Gastroesophageal sphincter (tissue), 4 donors: Measurements from ENCODE around the gene IL4I1. TPM values are rescaled to one million over a fixed set of nuclear protein-coding genes. Genes with fewer than 3 reads are reported as not detected.

Experiments used
- ATAC-seq: fragments of 150-250 bp; one replicate; pipeline ENCODE4 v1.9.1; 2016; ENCODE audit warnings: mild to moderate bottlenecking, moderate library complexity
- H3K27ac ChIP-seq, 4 donors: fragments of 200-600 bp; sonication (generic) in 3 of 4; 1 replicate in 3 of 4; 2 replicates in 1 of 4; pipeline ENCODE4 v1.5.1; 2016 to 2019
- H3K27me3 ChIP-seq: fragments of 200-600 bp; sonication (generic); one replicate; pipeline ENCODE4 v1.5.1; 2019
- H3K36me3 ChIP-seq, 2 donors: fragments of 200-600 bp; sonication (generic); one replicate each; pipeline ENCODE4 v1.5.1; 2019; ENCODE audit warnings: control low read depth in 1 of 2
- H3K4me1 ChIP-seq, 3 donors: fragments of 200-600 bp; sonication (generic); 1 replicate in 2 of 3; 2 replicates in 1 of 3; pipeline ENCODE4 v1.5.1; 2016 to 2019; ENCODE audit warnings: control low read depth in 2 of 3
- H3K4me3 ChIP-seq, 2 donors: fragments of 200-600 bp; sonication (generic); one replicate each; pipeline ENCODE4 v1.5.1; 2019; ENCODE audit warnings: mild to moderate bottlenecking in 1 of 2, moderate library complexity in 1 of 2
- H3K9me3 ChIP-seq, 3 donors: fragments of 200-600 bp; sonication (generic); one replicate each; pipeline ENCODE4 v1.5.1; 2017 to 2019; ENCODE audit warnings: control low read depth in 2 of 3
- EP300 ChIP-seq: sonication (generic); formaldehyde crosslinking; IDR thresholded peaks from one replicate; pipeline ENCODE4 v1.6.1; 2017; ENCODE audit warnings: antibody characterized with exemption, mild to moderate bottlenecking
- POLR2A ChIP-seq, 2 donors: fragments of 450-650 bp; IDR thresholded peaks; one replicate each; pipeline ENCODE4 v1.6.1; 2017; ENCODE audit warnings: antibody characterized with exemption in 2 of 2, mild to moderate bottlenecking in 2 of 2, moderate library complexity in 1 of 2
- POLR2AphosphoS5 ChIP-seq: sonication (generic); formaldehyde crosslinking; IDR thresholded peaks from one replicate; pipeline ENCODE4 v1.6.1; 2017; ENCODE audit warnings: antibody characterized with exemption
- WGBS, 2 donors: methylation state at CpG; one replicate each; pipeline ENCODE4 v1.1.5; 2018; ENCODE audit warnings: low coverage in 1 of 2; 5-methylcytosine and 5-hydroxymethylcytosine counted together
- total RNA-seq, 4 donors: library from RNA; depleted of rRNA; stranded (reverse); fragments of >200 nt; gene quantifications; one replicate each; pipeline ENCODE4 v1.1.0, GENCODE V29; 2016
- TF ChIP-seq, protein P1 (sequence below), 4 experiments: fragments of 200-600 bp in 2 of 4; fragments of 450-650 bp in 2 of 4; sonication (generic) in 1 of 4; IDR thresholded peaks; one replicate each; pipeline ENCODE4 v1.5.1; 2017 to 2019; ENCODE audit warnings: antibody characterized with exemption in 4 of 4, mild to moderate bottlenecking in 2 of 4, moderate library complexity in 2 of 4

IL4I1 gene
- total RNA-seq, 4 donors from 2014 or later, result 0.39 to 1.2 TPM; not detected in 2

- WGBS, 2 donors, result 49 to 89% methylated on average over 5 of the region's 6 CpGs
- Histone ChIP-seq H3K9me3 (no peaks in the 10 kb centered on the region), H3K27ac (no peak overlapping the region), H3K27me3 (no peaks in the 10 kb centered on the region), H3K4me1 (no peaks in the 10 kb centered on the region), H3K4me3 (no peak overlapping the region), H3K36me3 (peaks cover 0 to 35% of the 10 kb centered on the region in 2 donors)
- TF ChIP-seq POLR2AphosphoS5, result no peak
- no peak for TF ChIP-seq POLR2A (IDR thresholded peaks at IDR 0.05)
- TF ChIP-seq EP300, result no peak
- TF ChIP-seq, protein P1, sequence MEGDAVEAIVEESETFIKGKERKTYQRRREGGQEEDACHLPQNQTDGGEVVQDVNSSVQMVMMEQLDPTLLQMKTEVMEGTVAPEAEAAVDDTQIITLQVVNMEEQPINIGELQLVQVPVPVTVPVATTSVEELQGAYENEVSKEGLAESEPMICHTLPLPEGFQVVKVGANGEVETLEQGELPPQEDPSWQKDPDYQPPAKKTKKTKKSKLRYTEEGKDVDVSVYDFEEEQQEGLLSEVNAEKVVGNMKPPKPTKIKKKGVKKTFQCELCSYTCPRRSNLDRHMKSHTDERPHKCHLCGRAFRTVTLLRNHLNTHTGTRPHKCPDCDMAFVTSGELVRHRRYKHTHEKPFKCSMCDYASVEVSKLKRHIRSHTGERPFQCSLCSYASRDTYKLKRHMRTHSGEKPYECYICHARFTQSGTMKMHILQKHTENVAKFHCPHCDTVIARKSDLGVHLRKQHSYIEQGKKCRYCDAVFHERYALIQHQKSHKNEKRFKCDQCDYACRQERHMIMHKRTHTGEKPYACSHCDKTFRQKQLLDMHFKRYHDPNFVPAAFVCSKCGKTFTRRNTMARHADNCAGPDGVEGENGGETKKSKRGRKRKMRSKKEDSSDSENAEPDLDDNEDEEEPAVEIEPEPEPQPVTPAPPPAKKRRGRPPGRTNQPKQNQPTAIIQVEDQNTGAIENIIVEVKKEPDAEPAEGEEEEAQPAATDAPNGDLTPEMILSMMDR (IDR thresholded peaks at IDR 0.05), result no peak
- ATAC-seq, result no peak
These were observed 7.4 kb upstream of the IL4I1 start for GRCh38 chr19:49904136-49904535.

DNA sequence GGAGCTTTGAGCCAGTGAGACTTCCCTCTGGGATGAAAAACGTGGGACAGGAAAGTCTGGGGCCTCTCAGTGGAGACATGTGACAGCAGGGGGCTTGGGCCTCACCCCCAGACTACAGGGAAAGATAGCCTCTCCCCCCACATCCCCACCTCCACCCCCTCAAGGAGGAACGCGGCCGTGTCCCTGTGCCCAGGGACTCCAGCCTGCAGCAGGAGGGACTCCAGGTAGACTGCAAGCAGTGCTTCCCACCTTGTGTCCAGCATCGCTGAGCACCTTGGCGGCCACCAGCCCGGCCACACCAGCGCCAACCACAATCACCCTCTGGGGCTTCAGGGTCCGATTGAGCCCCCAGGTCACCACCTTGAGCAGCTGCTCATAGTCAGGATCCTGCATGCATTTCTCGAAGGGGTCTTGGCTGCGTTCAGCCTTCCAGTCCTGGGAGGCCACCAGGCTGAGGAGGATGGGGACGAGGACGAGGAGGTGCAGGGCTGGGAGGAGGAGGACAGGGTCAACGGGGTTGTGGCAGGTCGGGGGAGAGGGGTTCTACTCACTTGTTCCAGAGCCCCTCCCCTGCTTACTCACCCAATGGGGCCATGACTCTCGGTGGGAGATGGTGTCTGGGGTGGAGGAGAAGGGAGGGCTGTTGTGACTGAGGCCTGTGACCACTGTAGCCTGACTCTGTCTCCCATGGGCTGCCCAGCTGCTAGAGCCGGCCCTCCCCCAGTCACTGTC lies 955 bp downstream of the IL4I1 start:
- Histone ChIP-seq H3K36me3 (no peaks in the 10 kb centered on the region), H3K4me1 (peaks cover 0 to 22% (median 0%) of the 10 kb centered on the region in 3 donors), H3K27me3 (peaks cover 17% of the 10 kb centered on the region), H3K9me3 (no peaks in the 10 kb centered on the region), H3K27ac (no peak overlapping the region), H3K4me3 (no peak overlapping the region)
- no peak for ATAC-seq
- 60 to 71% methylated on average over 1 of the region's 17 CpGs for WGBS, 2 donors
- TF ChIP-seq EP300 (no peak), POLR2A (IDR thresholded peaks at IDR 0.05) (no peak), POLR2AphosphoS5 (no peak)
- TF ChIP-seq, protein P1 (IDR thresholded peaks at IDR 0.05), result no peak

DNA sequence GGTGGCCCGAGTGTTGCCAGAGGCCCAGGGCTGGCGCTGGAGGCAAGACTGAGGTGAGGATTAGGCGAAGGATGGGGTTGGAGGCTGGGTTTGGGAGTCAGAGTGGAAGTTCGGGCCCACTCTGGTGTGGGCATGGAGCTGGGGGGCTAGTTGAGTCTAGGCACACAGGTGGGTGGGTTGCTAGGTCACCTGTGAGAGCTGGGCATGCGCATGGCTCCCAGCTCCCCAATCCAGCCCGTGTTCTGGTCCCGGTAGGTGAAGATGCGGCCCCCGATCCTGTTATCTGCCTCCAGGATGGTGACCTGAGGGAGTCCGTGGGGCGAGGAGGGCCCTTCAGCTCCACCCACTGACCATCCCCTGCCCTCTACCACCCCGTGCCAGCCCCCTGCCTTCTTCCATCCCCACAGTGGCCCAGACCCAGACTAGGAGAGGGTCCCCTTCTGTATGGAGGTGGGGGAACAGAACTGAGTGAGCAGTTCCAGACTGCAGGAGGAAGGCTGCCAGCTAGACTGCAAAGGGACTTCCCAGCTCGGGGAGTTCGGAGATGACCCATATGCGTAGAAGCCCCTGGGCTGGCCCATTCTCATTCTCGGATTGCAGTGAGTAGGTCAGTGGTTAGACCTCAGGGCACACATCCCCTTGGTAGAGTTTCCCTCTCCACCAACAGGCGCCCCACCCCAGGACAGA lies 1.7 kb downstream of the IL4I1 start:
- 49 to 94% methylated on average over 3 to 5 of the region's 17 CpGs for WGBS, 2 donors
- Histone ChIP-seq H3K4me1 (peaks cover 0 to 29% (median 7%) of the 10 kb centered on the region in 3 donors), H3K27ac (no peak overlapping the region), H3K4me3 (no peak overlapping the region), H3K9me3 (no peaks in the 10 kb centered on the region), H3K36me3 (no peaks in the 10 kb centered on the region), H3K27me3 (peaks cover 24% of the 10 kb centered on the region)
- TF ChIP-seq, protein P1 (IDR thresholded peaks at IDR 0.05), result no peak
- TF ChIP-seq EP300 (no peak), POLR2A (IDR thresholded peaks at IDR 0.05) (no peak), POLR2AphosphoS5 (no peak)
- ATAC-seq, result no peak

GRCh38 chr19:49894011-49894664 lies 2.5 kb downstream of the IL4I1 start:
- H3K9me3 ChIP-seq, result no peaks in the 10 kb centered on the region
- WGBS, 2 donors, result 68 to 100% methylated on average over 2 to 3 of the region's 18 CpGs
- peaks cover 0 to 34% (median 11%) of the 10 kb centered on the region in 3 donors for H3K4me1 ChIP-seq

More at GRCh38 chr19:49894011-49894664, 2.5 kb downstream of the IL4I1 start:
- H3K36me3 ChIP-seq, result peaks cover 0 to 2% of the 10 kb centered on the region in 2 donors
- no peak overlapping the region for H3K4me3 ChIP-seq
- H3K27me3 ChIP-seq, result peaks cover 33% of the 10 kb centered on the region
- no peak for TF ChIP-seq POLR2AphosphoS5
- TF ChIP-seq POLR2A (IDR thresholded peaks at IDR 0.05), result no peak
- TF ChIP-seq, protein P1 (IDR thresholded peaks at IDR 0.05), result no peak
- TF ChIP-seq EP300, result no peak
- no peak for ATAC-seq
- no peak overlapping the region for H3K27ac ChIP-seq
